Activated CD8-positive, alpha-beta T cell treated with anti-CD3 and anti-CD28 coated beads for 36 hours (primary cell): Measurements from ENCODE around the gene KDM6A. TPM values are rescaled to one million over a fixed set of nuclear protein-coding genes. Genes with fewer than 3 reads are reported as not detected.
"Not testable (repeated sequence)": the region's sequence is repeated elsewhere in the genome, so short reads cannot be mapped to it uniquely, and the experiment has no call there.

Experiments used
- ATAC-seq: fragments of 200-7000 bp; cut with Tn5 transposase; one replicate; pipeline ENCODE4 v1.10.0; 2021; ENCODE audit warnings: mild to moderate bottlenecking, moderate library complexity
- CTCF ChIA-PET: fragments of 350-600 bp; sonication (Branson Sonifier 250); formaldehyde crosslinking; loops from one replicate; lab custom pipeline; 2021; ENCODE audit warnings: antibody characterized with exemption; lab: Charles Lee
- POLR2A ChIA-PET: fragments of 350-600 bp; sonication (Branson Sonifier 250); formaldehyde crosslinking; loops from one replicate; lab custom pipeline; 2021; ENCODE audit warnings: antibody characterized with exemption; lab: Charles Lee
- DNase-seq: peaks from one replicate; pipeline ENCODE4 v3.0.0-alpha.2; 2020
- H3K27ac Mint-ChIP-seq: one replicate; pipeline ENCODE4 v1.8.0; 2021; ENCODE audit warnings: mild to moderate bottlenecking, mixed read lengths
- H3K27me3 Mint-ChIP-seq: one replicate; pipeline ENCODE4 v1.8.0; 2021; ENCODE audit warnings: mixed read lengths
- H3K36me3 Mint-ChIP-seq: one replicate; pipeline ENCODE4 v1.8.0; 2021; ENCODE audit warnings: low read depth, mixed read lengths
- H3K4me1 Mint-ChIP-seq: one replicate; pipeline ENCODE4 v1.8.0; 2021; ENCODE audit warnings: low read depth, mixed read lengths
- H3K4me3 Mint-ChIP-seq: one replicate; pipeline ENCODE4 v1.8.0; 2021; ENCODE audit warnings: mild to moderate bottlenecking, moderate library complexity, mixed read lengths
- H3K9me3 Mint-ChIP-seq: one replicate; pipeline ENCODE4 v1.8.0; 2021; ENCODE audit warnings: mixed read lengths
- intact Hi-C: fragments of 100-400 bp; cut with micrococcal nuclease; formaldehyde crosslinking; loops from one replicate; pipeline ENCODE4 v1.10.0; 2022
- total RNA-seq, 2 experiments: library from RNA; stranded (reverse); gene quantifications; one replicate each; pipeline ENCODE4 v1.2.3, GENCODE V29; 2021
- TF ChIP-seq, protein P1 (sequence below): fragments of 200-600 bp; IDR thresholded peaks from one replicate; pipeline ENCODE4 v1.8.0; 2022; ENCODE audit warnings: antibody characterized with exemption, mild to moderate bottlenecking

Gene KDM6A
- total RNA-seq, 2 experiments from 2014 or later = 18.9 to 21.1 TPM

- Mint-ChIP-seq H3K27me3 (no peaks in the 10 kb centered on the region), H3K27ac (no peak overlapping the region), H3K9me3 (no peaks in the 10 kb centered on the region), H3K36me3 (peaks cover 9% of the 10 kb centered on the region), H3K4me1 (peaks cover 59% of the 10 kb centered on the region), H3K4me3 (no peak overlapping the region)
- DNase-seq = no peak
- TF ChIP-seq, protein P1, sequence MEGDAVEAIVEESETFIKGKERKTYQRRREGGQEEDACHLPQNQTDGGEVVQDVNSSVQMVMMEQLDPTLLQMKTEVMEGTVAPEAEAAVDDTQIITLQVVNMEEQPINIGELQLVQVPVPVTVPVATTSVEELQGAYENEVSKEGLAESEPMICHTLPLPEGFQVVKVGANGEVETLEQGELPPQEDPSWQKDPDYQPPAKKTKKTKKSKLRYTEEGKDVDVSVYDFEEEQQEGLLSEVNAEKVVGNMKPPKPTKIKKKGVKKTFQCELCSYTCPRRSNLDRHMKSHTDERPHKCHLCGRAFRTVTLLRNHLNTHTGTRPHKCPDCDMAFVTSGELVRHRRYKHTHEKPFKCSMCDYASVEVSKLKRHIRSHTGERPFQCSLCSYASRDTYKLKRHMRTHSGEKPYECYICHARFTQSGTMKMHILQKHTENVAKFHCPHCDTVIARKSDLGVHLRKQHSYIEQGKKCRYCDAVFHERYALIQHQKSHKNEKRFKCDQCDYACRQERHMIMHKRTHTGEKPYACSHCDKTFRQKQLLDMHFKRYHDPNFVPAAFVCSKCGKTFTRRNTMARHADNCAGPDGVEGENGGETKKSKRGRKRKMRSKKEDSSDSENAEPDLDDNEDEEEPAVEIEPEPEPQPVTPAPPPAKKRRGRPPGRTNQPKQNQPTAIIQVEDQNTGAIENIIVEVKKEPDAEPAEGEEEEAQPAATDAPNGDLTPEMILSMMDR = no peak
- intact Hi-C loops = no loop called here
- ChIA-PET CTCF (no interaction called here), POLR2A (no interaction called here)
- no peak for ATAC-seq
Measured at GRCh38 chrX:44935172-44935571, 62.2 kb downstream of the KDM6A start.

DNA sequence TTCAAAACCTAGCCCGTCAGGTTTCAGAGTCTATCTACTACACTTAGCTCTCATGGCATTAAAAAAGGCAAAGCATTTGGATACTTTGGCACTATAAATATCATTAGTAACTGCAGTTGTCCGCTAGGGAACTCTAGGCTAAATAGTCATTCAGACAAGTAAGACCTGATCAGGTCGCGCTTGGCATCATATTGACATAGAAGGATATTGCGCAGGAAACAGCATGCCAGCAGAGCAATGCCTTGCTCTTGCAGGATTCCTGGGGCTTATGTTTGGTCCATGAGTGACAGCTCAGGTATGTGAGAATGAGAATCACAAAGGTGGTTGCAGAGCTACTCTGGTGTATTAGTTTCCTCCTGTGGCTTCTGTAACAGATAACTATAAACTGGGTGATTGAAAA, 62.7 kb downstream of the KDM6A start:
- TF ChIP-seq, protein P1 = no peak
- no peaks in the 10 kb centered on the region for H3K9me3 Mint-ChIP-seq
- ChIA-PET CTCF (no interaction called here), POLR2A (no interaction called here)
- H3K4me3 Mint-ChIP-seq = no peak overlapping the region
- ATAC-seq = no peak
- H3K36me3 Mint-ChIP-seq = peaks cover 12% of the 10 kb centered on the region
- intact Hi-C loops = no loop called here
- no peak for DNase-seq
- no peak overlapping the region for H3K27ac Mint-ChIP-seq
- H3K27me3 Mint-ChIP-seq = no peaks in the 10 kb centered on the region
- H3K4me1 Mint-ChIP-seq = peaks cover 59% of the 10 kb centered on the region

DNA sequence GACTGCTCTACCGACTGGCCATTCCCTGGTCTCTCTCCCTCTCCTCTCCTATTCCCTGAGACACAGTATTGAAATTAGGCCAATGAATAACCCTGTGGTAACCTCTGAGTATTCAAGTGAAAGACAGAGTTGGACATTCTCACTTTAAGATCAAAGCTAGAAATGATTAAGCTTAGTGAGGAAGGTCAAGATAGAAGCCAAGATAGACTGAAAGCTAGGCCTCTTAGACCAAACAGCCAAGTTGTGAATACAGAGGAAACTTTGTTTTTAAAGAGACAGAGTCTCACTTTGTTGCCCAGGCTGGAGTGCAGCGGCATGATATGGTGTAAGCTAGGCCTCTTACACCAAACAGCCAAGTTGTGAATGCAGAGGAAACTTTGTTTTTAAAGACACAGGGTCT, 64.6 kb downstream of the KDM6A start:
- ATAC-seq = no peak
- Mint-ChIP-seq H3K9me3 (no peaks in the 10 kb centered on the region), H3K4me3 (no peak overlapping the region), H3K36me3 (peaks cover 12% of the 10 kb centered on the region), H3K27me3 (no peaks in the 10 kb centered on the region), H3K27ac (peak overlapping the region; percentile 67), H3K4me1 (peaks cover 54% of the 10 kb centered on the region)
- intact Hi-C loops = no loop called here
- ChIA-PET CTCF (no interaction called here), POLR2A (interaction anchor here (0.6 kb wide), 1 partner anchor 111 kb away, joined by 3 read pairs; no protein-coding TSS in a partner anchor)
- no peak for DNase-seq
- TF ChIP-seq, protein P1 = no peak

DNA sequence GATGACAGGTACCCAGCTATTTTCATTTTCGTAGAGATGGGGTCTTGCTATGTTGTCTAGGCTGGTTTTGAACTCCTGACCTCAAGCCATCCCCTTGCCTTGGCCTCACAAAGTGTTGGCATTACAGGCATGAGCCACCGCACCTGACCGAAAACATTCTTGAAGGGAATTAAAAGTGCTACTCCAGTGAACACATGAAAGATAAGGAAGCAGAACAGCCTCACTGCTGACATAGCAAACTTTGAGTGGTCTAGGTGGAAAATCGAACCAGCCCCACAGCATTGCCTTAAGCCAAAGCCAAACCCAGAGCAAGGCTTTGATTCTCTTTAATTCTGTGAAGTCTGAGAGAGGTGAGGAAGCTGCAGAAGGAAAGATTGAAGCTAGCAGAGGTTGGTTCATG, 65.1 kb downstream of the KDM6A start:
- POLR2A ChIA-PET = interaction anchor here (0.6 kb wide), 1 partner anchor 111 kb away, joined by 3 read pairs; no protein-coding TSS in a partner anchor
- peaks cover 12% of the 10 kb centered on the region for H3K36me3 Mint-ChIP-seq
- H3K4me1 Mint-ChIP-seq = peaks cover 54% of the 10 kb centered on the region
- TF ChIP-seq, protein P1 = no peak
- ATAC-seq (no peak), DNase-seq (no peak)
- intact Hi-C loops = no loop called here
- no peaks in the 10 kb centered on the region for H3K9me3 Mint-ChIP-seq
- no peak overlapping the region for H3K4me3 Mint-ChIP-seq
- no peaks in the 10 kb centered on the region for H3K27me3 Mint-ChIP-seq
- CTCF ChIA-PET = no interaction called here
- H3K27ac Mint-ChIP-seq = peak overlapping the region; percentile 25

GRCh38 chrX:44940541-44940940, 67.6 kb downstream of the KDM6A start:
- POLR2A ChIA-PET, H3K27me3 Mint-ChIP-seq, ATAC-seq, CTCF ChIA-PET, intact Hi-C loops, H3K9me3 Mint-ChIP-seq, H3K4me3 Mint-ChIP-seq, H3K27ac Mint-ChIP-seq, DNase-seq: not testable (repeated sequence)
- Mint-ChIP-seq H3K36me3 (peaks cover 12% of the 10 kb centered on the region), H3K4me1 (peaks cover 41% of the 10 kb centered on the region)

GRCh38 chrX:44943007-44943406, 70.0 kb downstream of the KDM6A start:
- Mint-ChIP-seq H3K4me3 (no peak overlapping the region), H3K27ac (no peak overlapping the region), H3K36me3 (peaks cover 17% of the 10 kb centered on the region), H3K9me3 (peaks cover 4% of the 10 kb centered on the region), H3K27me3 (no peaks in the 10 kb centered on the region), H3K4me1 (peaks cover 25% of the 10 kb centered on the region)
- no peak for DNase-seq
- intact Hi-C loops = no loop called here
- no peak for ATAC-seq
- POLR2A ChIA-PET = no interaction called here
- TF ChIP-seq, protein P1 = no peak
- CTCF ChIA-PET = no interaction called here
